Endodermal cell (in vitro differentiated cells): ENCODE results near the gene MYLK2. TPM values are rescaled to one million over a fixed set of nuclear protein-coding genes. Genes with fewer than 3 reads are reported as not detected.
A peak's percentile ranks its signal among the peaks of the same experiment; 100 is the strongest.

Experiments
- DNase-seq: peaks from one replicate; pipeline ENCODE4 v3.0.0-alpha.2; 2017
- H3K27ac ChIP-seq: 2 replicates; pipeline ENCODE4 v1.5.1; 2013; ENCODE audit warnings: mild to moderate bottlenecking, low read depth, low read length, moderate library complexity
- H3K27me3 ChIP-seq: 2 replicates; pipeline ENCODE4 v1.6.1; 2013; ENCODE audit warnings: mild to moderate bottlenecking, low read length, moderate library complexity; ENCODE audit not compliant: insufficient read depth, control insufficient read depth, poor library complexity, severe bottlenecking
- H3K36me3 ChIP-seq: 2 replicates; pipeline ENCODE4 v1.7.0; 2013; ENCODE audit warnings: mild to moderate bottlenecking, low read length, moderate library complexity; ENCODE audit not compliant: control insufficient read depth, insufficient read depth
- H3K4me1 ChIP-seq: one replicate; pipeline ENCODE4 v1.7.0; 2013; ENCODE audit warnings: low read length; ENCODE audit not compliant: control insufficient read depth, insufficient read depth
- H3K4me3 ChIP-seq: 2 replicates; pipeline ENCODE4 v1.5.1; 2013; ENCODE audit warnings: mild to moderate bottlenecking, low read length, moderate library complexity
- H3K9ac ChIP-seq: 2 replicates; pipeline ENCODE4 v1.6.1; 2013; ENCODE audit warnings: mild to moderate bottlenecking, low read length, moderate library complexity; ENCODE audit not compliant: poor library complexity, severe bottlenecking; ENCODE audit errors: extremely low read depth
- H3K9me3 ChIP-seq: 2 replicates; pipeline ENCODE4 v1.6.1; 2013; ENCODE audit warnings: mild to moderate bottlenecking, low read length, moderate library complexity; ENCODE audit not compliant: control insufficient read depth
- H3K27ac Mint-ChIP-seq: 2 replicates; pipeline ENCODE4 v1.8.0; 2020; ENCODE audit warnings: mixed read lengths
- H3K27me3 Mint-ChIP-seq: 2 replicates; pipeline ENCODE4 v1.8.0; 2021; ENCODE audit warnings: mild to moderate bottlenecking, mixed read lengths; ENCODE audit not compliant: insufficient read depth
- H3K36me3 Mint-ChIP-seq: 2 replicates; pipeline ENCODE4 v1.8.0; 2020; ENCODE audit warnings: low read depth, mixed read lengths
- H3K4me1 Mint-ChIP-seq: 2 replicates; pipeline ENCODE4 v1.8.0; 2020; ENCODE audit warnings: mixed read lengths
- H3K4me3 Mint-ChIP-seq: 2 replicates; pipeline ENCODE4 v1.8.0; 2020; ENCODE audit warnings: mild to moderate bottlenecking, moderate library complexity, mixed read lengths
- H3K9me3 Mint-ChIP-seq: 2 replicates; pipeline ENCODE4 v1.8.0; 2020; ENCODE audit warnings: mild to moderate bottlenecking, mixed read lengths
- WGBS, 2 experiments: methylation state at CpG; one replicate each; pipeline versions ENCODE4 v1.1.5 to v1.1.7; 2013; ENCODE audit warnings: missing lambda C conversion rate in 2 of 2, mixed read lengths in 1 of 2; ENCODE audit not compliant: insufficient coverage in 1 of 2, insufficient read length in 1 of 2; 5-methylcytosine and 5-hydroxymethylcytosine counted together
- total RNA-seq, 2 donors: library from RNA; stranded (reverse); fragmentation: NEBNext Ultra II Directional in 1 of 2; extraction: Animal tissue kit (Norgen Biotek cat#: 25700) in 1 of 2; gene quantifications; 2 replicates in 1 of 2; 3 replicates in 1 of 2; pipeline ENCODE4 v1.2.1, GENCODE V29; 2021
- TF ChIP-seq, protein P1 (sequence below): fragments of 200-600 bp; sonication (generic); conservative IDR thresholded peaks from 2 replicates; pipeline ENCODE4 v1.5.0; 2021; ENCODE audit warnings: antibody characterized with exemption, mild to moderate bottlenecking

MYLK2 gene
- total RNA-seq, 2 donors from 2014 or later = 0.20 to 0.29 TPM

DNA sequence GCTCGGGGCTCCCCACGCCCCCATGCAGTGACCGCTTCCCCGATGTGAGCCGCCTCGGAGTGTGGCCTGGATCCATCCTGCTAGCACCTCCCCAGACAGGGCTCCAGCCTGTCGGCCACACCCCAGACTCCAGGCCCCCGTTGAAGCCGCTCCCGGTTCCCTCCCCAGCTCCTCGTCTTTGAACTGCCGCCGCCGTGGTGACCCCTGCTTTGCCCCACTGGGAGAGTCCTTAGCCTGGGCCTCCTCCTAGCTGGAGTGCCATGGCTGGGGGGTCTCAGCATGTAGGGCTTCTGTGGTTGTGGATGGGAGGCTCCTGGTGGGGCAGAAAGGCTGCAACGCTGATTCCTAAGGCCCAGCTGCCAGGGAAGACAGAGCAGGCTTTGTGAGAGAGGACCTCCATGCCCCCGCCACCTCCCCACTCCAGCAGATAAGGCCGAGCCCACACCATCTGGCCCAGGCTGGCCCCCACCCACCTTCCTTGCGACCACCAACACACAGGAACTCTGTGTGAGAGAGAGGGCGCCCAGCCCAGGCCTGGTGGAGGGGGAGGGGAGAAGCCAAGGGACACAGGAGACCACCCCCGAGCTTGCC lies 14.9 kb downstream of the MYLK2 start:
- peaks cover 9% of the 10 kb centered on the region for H3K4me1 Mint-ChIP-seq
- no peak overlapping the region for H3K4me3 Mint-ChIP-seq
- TF ChIP-seq, protein P1, sequence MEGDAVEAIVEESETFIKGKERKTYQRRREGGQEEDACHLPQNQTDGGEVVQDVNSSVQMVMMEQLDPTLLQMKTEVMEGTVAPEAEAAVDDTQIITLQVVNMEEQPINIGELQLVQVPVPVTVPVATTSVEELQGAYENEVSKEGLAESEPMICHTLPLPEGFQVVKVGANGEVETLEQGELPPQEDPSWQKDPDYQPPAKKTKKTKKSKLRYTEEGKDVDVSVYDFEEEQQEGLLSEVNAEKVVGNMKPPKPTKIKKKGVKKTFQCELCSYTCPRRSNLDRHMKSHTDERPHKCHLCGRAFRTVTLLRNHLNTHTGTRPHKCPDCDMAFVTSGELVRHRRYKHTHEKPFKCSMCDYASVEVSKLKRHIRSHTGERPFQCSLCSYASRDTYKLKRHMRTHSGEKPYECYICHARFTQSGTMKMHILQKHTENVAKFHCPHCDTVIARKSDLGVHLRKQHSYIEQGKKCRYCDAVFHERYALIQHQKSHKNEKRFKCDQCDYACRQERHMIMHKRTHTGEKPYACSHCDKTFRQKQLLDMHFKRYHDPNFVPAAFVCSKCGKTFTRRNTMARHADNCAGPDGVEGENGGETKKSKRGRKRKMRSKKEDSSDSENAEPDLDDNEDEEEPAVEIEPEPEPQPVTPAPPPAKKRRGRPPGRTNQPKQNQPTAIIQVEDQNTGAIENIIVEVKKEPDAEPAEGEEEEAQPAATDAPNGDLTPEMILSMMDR = no peak
- Histone ChIP-seq H3K27me3 (no peaks in the 10 kb centered on the region), H3K27ac (peak overlapping the region; percentile 77), H3K36me3 (no peaks in the 10 kb centered on the region), H3K9ac (no peak overlapping the region), H3K4me1 (peaks cover 3% of the 10 kb centered on the region), H3K9me3 (no peaks in the 10 kb centered on the region), H3K4me3 (no peak overlapping the region)
- H3K27ac Mint-ChIP-seq = no peak overlapping the region
- H3K9me3 Mint-ChIP-seq = no peaks in the 10 kb centered on the region
- WGBS, 2 experiments = 90 to 93% methylated on average over 15 to 20 of the region's 20 CpGs
- H3K27me3 Mint-ChIP-seq = no peaks in the 10 kb centered on the region
- H3K36me3 Mint-ChIP-seq = no peaks in the 10 kb centered on the region
- no peak for DNase-seq

DNA sequence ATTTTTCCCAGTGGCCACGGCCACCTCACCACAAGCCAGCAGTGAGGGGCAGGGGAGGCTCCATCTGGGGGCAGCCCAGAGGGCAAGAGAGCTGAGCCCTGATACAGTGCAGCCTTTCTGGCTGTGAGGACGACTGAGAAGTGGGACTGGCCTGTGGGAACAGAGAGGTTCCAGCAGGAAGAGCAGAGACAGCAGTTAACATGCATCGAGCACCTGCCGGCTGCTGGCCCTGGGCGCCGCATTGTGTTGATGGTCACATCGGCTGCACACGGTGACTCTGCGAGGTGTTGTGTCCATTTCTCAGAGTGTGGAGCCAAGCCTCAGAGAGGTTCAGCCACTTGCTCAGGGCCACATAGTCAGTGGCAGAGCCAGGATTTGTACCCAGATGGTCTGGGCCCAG lies 16.4 kb downstream of the MYLK2 start:
- Mint-ChIP-seq H3K4me3 (no peak overlapping the region), H3K27me3 (no peaks in the 10 kb centered on the region), H3K36me3 (no peaks in the 10 kb centered on the region), H3K4me1 (peaks cover 6% of the 10 kb centered on the region), H3K9me3 (no peaks in the 10 kb centered on the region), H3K27ac (no peak overlapping the region)
- WGBS, 2 experiments = 88 to 91% methylated on average over 7 to 9 of the region's 9 CpGs
- Histone ChIP-seq H3K9me3 (no peaks in the 10 kb centered on the region), H3K4me3 (no peak overlapping the region), H3K27me3 (no peaks in the 10 kb centered on the region), H3K36me3 (no peaks in the 10 kb centered on the region), H3K27ac (no peak overlapping the region), H3K9ac (no peak overlapping the region), H3K4me1 (no peaks in the 10 kb centered on the region)
- no peak for DNase-seq
- TF ChIP-seq, protein P1 = no peak

DNA sequence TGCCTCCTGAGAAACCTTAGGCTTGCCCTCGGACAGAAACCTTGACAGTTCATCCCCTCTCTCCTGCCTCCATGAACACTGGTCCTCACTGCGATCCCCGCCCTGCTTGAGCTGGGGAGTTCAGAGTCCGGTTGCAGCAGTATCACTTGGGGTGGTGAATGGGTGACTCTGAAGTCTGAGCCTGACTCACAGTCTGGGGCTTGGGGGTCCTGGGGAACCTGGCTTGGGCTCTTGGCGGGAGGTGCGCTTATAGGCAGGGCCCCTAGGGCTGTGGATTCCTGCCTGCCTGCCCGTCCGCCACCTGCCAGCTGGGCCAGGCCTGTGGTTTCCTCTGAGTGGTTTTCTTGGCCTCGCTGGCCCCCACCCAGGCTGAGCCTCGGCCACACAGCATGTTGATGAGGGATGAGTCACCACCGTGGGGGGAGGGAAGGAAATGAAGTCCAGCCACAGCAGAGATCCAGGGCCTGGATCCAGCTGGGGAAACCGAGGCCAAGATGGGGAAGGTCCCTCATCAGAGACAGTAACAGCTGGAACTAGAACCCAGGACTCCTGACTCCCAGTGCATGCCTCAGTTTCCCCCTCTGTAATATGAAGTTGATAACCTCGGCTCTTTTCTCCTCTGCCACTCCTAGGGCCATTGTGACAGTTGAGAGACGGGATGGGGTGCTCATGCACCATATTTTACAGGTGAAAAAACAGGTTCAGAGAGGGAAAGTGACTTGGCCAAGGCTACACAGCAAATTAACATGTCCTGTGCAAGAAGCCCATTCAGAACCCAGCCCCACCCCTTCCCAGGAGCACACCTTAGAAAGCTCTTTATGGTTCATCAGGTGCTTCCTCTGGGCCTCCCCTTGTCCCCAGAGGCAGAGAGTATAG lies 17.1 kb downstream of the MYLK2 start:
- TF ChIP-seq, protein P1 = no peak
- Histone ChIP-seq H3K27me3 (no peaks in the 10 kb centered on the region), H3K4me1 (peaks cover 4% of the 10 kb centered on the region), H3K36me3 (no peaks in the 10 kb centered on the region), H3K9ac (no peak overlapping the region), H3K9me3 (no peaks in the 10 kb centered on the region), H3K27ac (peak overlapping the region; percentile 38), H3K4me3 (no peak overlapping the region)
- no peak for DNase-seq
- WGBS, 2 experiments = 82 to 100% methylated on average over 2 to 14 of the region's 14 CpGs
- Mint-ChIP-seq H3K27ac (no peak overlapping the region), H3K4me3 (no peak overlapping the region), H3K4me1 (peaks cover 11% of the 10 kb centered on the region), H3K36me3 (no peaks in the 10 kb centered on the region), H3K9me3 (no peaks in the 10 kb centered on the region), H3K27me3 (no peaks in the 10 kb centered on the region)
